ENCODE results near the gene CDK5RAP2.

- TF ChIP-seq HCFC1 (IDR thresholded peaks at IDR 0.05; ENCODE audit: low read length) (no peak), CBX5 (IDR thresholded peaks at IDR 0.05; ENCODE audit: low read depth) (no peak), BMI1 (IDR thresholded peaks at IDR 0.05; ENCODE audit: borderline replicate concordance) (no peak)
Observed at GRCh38 chr9:120433701-120434100, 146.3 kb downstream of the CDK5RAP2 start.
